ENCODE measurements around the gene SUN3. TPM values are rescaled to one million over a fixed set of nuclear protein-coding genes. Genes with fewer than 3 reads are reported as not detected.

The SUN3 gene
- total and polyA plus RNA-seq, 9 of the 15 experiments (the other 6 are each of a cell fraction or from before 2014, with no cell fraction given): 0.04 to 0.06 TPM; not detected in 7

DNA sequence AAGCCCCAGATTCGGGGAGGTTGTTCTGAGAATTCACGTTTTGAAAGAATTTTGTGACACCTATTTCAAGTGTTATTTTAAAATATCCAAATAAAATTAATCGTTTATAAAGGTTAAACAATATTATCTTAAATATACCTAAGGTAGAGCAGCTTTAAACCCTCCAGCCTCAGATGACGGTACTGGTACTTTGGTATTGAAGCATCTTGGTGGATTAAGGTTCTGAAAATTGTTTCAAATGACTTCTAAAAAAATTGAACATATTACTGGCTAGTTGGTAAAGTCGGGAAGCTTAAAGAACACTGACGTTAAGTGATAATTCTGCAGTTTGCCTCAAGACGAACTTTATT, 49.1 kb downstream of the SUN3 start (continued):
- TF ChIP-seq, protein P1, sequence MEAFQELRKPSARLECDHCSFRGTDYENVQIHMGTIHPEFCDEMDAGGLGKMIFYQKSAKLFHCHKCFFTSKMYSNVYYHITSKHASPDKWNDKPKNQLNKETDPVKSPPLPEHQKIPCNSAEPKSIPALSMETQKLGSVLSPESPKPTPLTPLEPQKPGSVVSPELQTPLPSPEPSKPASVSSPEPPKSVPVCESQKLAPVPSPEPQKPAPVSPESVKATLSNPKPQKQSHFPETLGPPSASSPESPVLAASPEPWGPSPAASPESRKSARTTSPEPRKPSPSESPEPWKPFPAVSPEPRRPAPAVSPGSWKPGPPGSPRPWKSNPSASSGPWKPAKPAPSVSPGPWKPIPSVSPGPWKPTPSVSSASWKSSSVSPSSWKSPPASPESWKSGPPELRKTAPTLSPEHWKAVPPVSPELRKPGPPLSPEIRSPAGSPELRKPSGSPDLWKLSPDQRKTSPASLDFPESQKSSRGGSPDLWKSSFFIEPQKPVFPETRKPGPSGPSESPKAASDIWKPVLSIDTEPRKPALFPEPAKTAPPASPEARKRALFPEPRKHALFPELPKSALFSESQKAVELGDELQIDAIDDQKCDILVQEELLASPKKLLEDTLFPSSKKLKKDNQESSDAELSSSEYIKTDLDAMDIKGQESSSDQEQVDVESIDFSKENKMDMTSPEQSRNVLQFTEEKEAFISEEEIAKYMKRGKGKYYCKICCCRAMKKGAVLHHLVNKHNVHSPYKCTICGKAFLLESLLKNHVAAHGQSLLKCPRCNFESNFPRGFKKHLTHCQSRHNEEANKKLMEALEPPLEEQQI (IDR thresholded peaks at IDR 0.05): no peak
- no peak for TF ChIP-seq SMAD1 (IDR thresholded peaks at IDR 0.05; ENCODE audit: low read depth, low read length, partially characterized antibody)

DNA sequence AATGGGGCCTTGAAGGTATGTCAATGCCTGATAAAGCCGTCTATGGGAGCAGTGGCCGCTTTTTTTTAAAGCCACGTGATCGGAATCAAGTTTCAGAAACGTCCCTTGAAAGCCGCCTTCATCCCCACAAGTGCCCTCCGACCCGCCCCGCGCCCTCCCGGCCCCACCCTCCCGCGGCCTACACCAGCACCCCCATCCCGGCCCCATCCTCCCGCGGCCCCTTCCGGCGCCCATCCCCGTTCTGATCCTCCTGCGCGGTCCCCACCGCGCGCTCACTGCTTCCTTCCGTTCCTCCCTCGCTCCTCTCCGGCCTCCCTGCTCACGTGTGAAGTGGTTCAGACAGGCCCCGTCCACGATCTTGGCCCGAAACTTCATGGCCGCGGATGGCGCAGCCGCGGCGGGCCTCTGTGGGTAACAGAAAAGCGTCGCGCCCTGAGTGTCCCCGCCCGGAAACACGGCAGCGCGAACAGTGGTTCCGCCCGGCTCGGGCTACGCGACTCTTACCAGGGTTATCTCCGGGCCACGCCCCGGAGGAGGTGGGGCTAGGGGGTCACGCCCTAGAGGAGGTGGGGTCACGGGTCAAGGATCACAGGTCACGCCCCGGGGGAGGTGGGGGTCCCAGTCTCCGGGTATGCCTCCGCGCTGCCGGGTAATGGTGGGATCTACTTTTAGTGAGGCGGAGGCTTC, 49.6 kb downstream of the SUN3 start, which contains the start of gene HUS1:
Gene HUS1, minus strand, starts transcription at position 471 of the 687 bp plus-strand sequence. Its CDS starts 96 bp downstream, at position 375.
- Histone ChIP-seq H3K79me2 (ENCODE audit: control insufficient read depth, insufficient read depth, low read length) (peaks cover 16% of the 10 kb centered on the region), H3K9ac (ENCODE audit: insufficient read depth in 1 of 2, low read depth in 2 of 2, low read length in 2 of 2) (peak within 1 kb of the TSS; percentile 77 to 91), H3K4me1 (replicated peaks in 1 of 2; ENCODE audit: control insufficient read depth in 2 of 2, insufficient read depth in 2 of 2, low read length in 2 of 2) (peaks cover 5 to 6% of the 10 kb centered on the region in 2 experiments; a peak in 4 of 5 replicates), H3K9me3 (replicated peaks; ENCODE audit: control insufficient read depth, insufficient read depth, low read depth, low read length) (no peaks in the 10 kb centered on the region), H3K9me1 (ENCODE audit: control insufficient read depth, insufficient read depth, low read length) (no peaks in the 10 kb centered on the region), H3K36me3 (ENCODE audit: control insufficient read depth, insufficient read depth, low read length) (peaks cover 41% of the 10 kb centered on the region), H3K27me3 (ENCODE audit: control insufficient read depth in 2 of 2, insufficient read depth in 2 of 2, low read length in 2 of 2) (no peaks in the 10 kb centered on the region), H3K4me3 (peak within 1 kb of the TSS; percentile 53), H3K4me2 (ENCODE audit: insufficient read depth, low read length) (peak within 1 kb of the TSS; percentile 98), H2AFZ (ENCODE audit: low read depth, low read length) (peak within 1 kb of the TSS; percentile 91), H4K20me1 (replicated peaks; ENCODE audit: control insufficient read depth, insufficient read depth, low read length) (no peaks in the 10 kb centered on the region), H3K27ac (ENCODE audit: extremely low read depth, low read depth, low read length) (peak within 1 kb of the TSS; percentile 82)
- in situ Hi-C loops (cut with MboI): no loop called here
- 4% methylated on average over 27 of the region's 62 CpGs for WGBS (ENCODE audit: insufficient coverage, low coverage, missing lambda C conversion rate)
- FAIRE-seq: peak; percentile 86
- ChIA-PET POLR2A (interaction anchor here (0.6 kb wide), 1 partner anchor 109 kb away, joined by 4 read pairs; no protein-coding TSS in a partner anchor), CTCF (ENCODE audit: low intra/inter-chr PET ratio) (no interaction called here)
- BruUV-seq (replicated peaks): no TSS peak
- intact Hi-C loops (cut with micrococcal nuclease): loop anchor here (2.0 kb wide), 1 partner anchor 110 kb away; the partner anchor contains the start of gene UPP1
- peak; percentile 94 to 95 (median 95) for DNase-seq (ENCODE audit: extremely low read depth in 1 of 4, low spot score in 3 of 4)
- ATAC-seq: peak; percentile 99
- TF ChIP-seq, protein P2, sequence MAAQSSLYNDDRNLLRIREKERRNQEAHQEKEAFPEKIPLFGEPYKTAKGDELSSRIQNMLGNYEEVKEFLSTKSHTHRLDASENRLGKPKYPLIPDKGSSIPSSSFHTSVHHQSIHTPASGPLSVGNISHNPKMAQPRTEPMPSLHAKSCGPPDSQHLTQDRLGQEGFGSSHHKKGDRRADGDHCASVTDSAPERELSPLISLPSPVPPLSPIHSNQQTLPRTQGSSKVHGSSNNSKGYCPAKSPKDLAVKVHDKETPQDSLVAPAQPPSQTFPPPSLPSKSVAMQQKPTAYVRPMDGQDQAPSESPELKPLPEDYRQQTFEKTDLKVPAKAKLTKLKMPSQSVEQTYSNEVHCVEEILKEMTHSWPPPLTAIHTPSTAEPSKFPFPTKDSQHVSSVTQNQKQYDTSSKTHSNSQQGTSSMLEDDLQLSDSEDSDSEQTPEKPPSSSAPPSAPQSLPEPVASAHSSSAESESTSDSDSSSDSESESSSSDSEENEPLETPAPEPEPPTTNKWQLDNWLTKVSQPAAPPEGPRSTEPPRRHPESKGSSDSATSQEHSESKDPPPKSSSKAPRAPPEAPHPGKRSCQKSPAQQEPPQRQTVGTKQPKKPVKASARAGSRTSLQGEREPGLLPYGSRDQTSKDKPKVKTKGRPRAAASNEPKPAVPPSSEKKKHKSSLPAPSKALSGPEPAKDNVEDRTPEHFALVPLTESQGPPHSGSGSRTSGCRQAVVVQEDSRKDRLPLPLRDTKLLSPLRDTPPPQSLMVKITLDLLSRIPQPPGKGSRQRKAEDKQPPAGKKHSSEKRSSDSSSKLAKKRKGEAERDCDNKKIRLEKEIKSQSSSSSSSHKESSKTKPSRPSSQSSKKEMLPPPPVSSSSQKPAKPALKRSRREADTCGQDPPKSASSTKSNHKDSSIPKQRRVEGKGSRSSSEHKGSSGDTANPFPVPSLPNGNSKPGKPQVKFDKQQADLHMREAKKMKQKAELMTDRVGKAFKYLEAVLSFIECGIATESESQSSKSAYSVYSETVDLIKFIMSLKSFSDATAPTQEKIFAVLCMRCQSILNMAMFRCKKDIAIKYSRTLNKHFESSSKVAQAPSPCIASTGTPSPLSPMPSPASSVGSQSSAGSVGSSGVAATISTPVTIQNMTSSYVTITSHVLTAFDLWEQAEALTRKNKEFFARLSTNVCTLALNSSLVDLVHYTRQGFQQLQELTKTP (IDR thresholded peaks at IDR 0.05; ENCODE audit: low read depth in 1 of 2, partially characterized antibody in 2 of 2): peak in 1 of 2 experiments; percentile 47
- TF ChIP-seq FOXK2 (conservative IDR thresholded peaks at IDR 0.05 in 1 of 2, IDR thresholded peaks at IDR 0.05 in 1 of 2; ENCODE audit: low read depth in 2 of 2): peak; percentile 55 to 72
- TF ChIP-seq, protein P3, sequence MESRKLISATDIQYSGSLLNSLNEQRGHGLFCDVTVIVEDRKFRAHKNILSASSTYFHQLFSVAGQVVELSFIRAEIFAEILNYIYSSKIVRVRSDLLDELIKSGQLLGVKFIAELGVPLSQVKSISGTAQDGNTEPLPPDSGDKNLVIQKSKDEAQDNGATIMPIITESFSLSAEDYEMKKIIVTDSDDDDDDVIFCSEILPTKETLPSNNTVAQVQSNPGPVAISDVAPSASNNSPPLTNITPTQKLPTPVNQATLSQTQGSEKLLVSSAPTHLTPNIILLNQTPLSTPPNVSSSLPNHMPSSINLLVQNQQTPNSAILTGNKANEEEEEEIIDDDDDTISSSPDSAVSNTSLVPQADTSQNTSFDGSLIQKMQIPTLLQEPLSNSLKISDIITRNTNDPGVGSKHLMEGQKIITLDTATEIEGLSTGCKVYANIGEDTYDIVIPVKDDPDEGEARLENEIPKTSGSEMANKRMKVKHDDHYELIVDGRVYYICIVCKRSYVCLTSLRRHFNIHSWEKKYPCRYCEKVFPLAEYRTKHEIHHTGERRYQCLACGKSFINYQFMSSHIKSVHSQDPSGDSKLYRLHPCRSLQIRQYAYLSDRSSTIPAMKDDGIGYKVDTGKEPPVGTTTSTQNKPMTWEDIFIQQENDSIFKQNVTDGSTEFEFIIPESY (CRISPR knock-in tag; IDR thresholded peaks at IDR 0.05): peak; percentile 58
- TF ChIP-seq, protein P4, sequence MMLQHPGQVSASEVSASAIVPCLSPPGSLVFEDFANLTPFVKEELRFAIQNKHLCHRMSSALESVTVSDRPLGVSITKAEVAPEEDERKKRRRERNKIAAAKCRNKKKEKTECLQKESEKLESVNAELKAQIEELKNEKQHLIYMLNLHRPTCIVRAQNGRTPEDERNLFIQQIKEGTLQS (IDR thresholded peaks at IDR 0.05): no peak; the same call in 1 of the 2 replicates
- TF ChIP-seq, protein P4 (CRISPR knock-in tag; conservative IDR thresholded peaks at IDR 0.05): no peak
- no peak for TF ChIP-seq FOXM1 (IDR thresholded peaks at IDR 0.05; ENCODE audit: low read depth)
- TF ChIP-seq FOXM1 (CRISPR knock-in tag; IDR thresholded peaks at IDR 0.05; ENCODE audit: low read depth): no peak
